Measurements from ENCODE around the gene PAPOLA. TPM values are rescaled to one million over a fixed set of nuclear protein-coding genes. Genes with fewer than 3 reads are reported as not detected.

PAPOLA gene
- total and polyA plus RNA-seq, 2 of the 4 experiments (the other 2 are of a cell fraction), result 73.8 to 128 TPM

DNA sequence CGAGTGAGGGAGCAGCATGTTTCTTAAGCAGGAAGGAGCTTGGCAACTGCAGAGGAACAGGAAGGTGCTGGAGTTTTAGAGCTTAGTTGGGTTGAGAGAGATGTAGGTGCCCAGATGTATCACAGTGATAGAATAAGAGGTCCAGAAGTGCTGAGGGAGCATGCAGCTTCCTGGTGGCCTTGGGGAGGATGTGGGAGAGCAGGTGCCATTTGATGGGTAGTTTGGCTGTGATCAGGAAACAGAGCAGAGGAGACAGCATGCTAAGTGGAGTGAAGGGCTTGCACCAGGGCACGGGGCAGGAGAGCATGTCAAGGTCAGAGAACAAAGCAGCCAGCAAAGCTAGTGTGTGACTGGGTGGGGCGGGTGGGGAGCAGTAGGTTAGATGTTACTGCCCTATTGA lies 74.8 kb downstream of the PAPOLA start:
- intact Hi-C loops (cut with micrococcal nuclease), result no loop called here
- no peak overlapping the region for H4K8ac ChIP-seq (ENCODE audit: low read depth in 2 of 2, low read length in 2 of 2)
- H3K4me2 ChIP-seq (ENCODE audit: low read depth, low read length), result no peak overlapping the region
- no peak overlapping the region for H2AK5ac ChIP-seq (ENCODE audit: low read depth, low read length)
- no peaks in the 10 kb centered on the region; the same call in 1 of the 2 replicates for H3K36me3 ChIP-seq (ENCODE audit: control insufficient read depth, insufficient read depth, low read length)
- no peak overlapping the region for H3K4ac ChIP-seq (ENCODE audit: low read depth, low read length)
- no peak overlapping the region for H3K9ac ChIP-seq (ENCODE audit: low read depth, low read length)
- H3K14ac ChIP-seq (replicated peaks; ENCODE audit: low read depth, low read length), result no peak overlapping the region
- no peak overlapping the region for H2BK20ac ChIP-seq (ENCODE audit: low read depth, low read length)
- no peaks in the 10 kb centered on the region; the same call in 1 of the 2 replicates for H3K27me3 ChIP-seq (ENCODE audit: control insufficient read depth, insufficient read depth, low read length)
- H3K27ac ChIP-seq (ENCODE audit: insufficient read depth, low read length), result no peak overlapping the region
- no peak overlapping the region for H4K91ac ChIP-seq (ENCODE audit: insufficient read depth, low read depth, low read length)
- no peaks in the 10 kb centered on the region for H3K79me1 ChIP-seq (ENCODE audit: low read depth in 1 of 2, low read length in 2 of 2)
- no peak overlapping the region for H2BK120ac ChIP-seq (ENCODE audit: low read depth, low read length)
- WGBS, 2 experiments (ENCODE audit: extremely low coverage in 2 of 2, insufficient read length in 1 of 2), result 75% methylated on average over 1 of the region's 3 CpGs; no CpG with 5 or more reads in 1 of the 2 experiments
- H3K9me1 ChIP-seq (ENCODE audit: insufficient read depth, low read length), result no peaks in the 10 kb centered on the region
- H3K18ac ChIP-seq (ENCODE audit: low read depth, low read length), result no peak overlapping the region
- H2AFZ ChIP-seq (replicated peaks; ENCODE audit: low read length, poor library complexity), result no peak overlapping the region
- dilution Hi-C loops (cut with HindIII; ENCODE audit: low sequenced_read_pairs, unreplicated experiment), result no loop called here
- in situ Hi-C loops (cut with MboI; ENCODE audit: low sequenced_read_pairs), result no loop called here
- H3K56ac ChIP-seq (ENCODE audit: extremely low read depth, insufficient read depth, low read length), result no peak overlapping the region
- ATAC-seq (ENCODE audit: low read depth), result no peak
- no peak overlapping the region for H2BK15ac ChIP-seq (ENCODE audit: low read depth, low read length)
- H2AK9ac ChIP-seq (replicated peaks; ENCODE audit: low read depth, low read length, poor library complexity), result no peak overlapping the region
- ChIA-PET POLR2A (ENCODE audit: unreplicated experiment) (no interaction called here), CTCF (interaction anchor here (0.6 to 1.8 kb wide), 2 partner anchors 10 to 280 kb away, joined by 3 to 9 read pairs; no protein-coding TSS in a partner anchor)
- BruUV-seq (replicated peaks), result no TSS peak
- no peak for DNase-seq
- 0 out of 2 replicates have a peak, but pooled peaks cover 3% of the 10 kb centered on the region for H4K20me1 ChIP-seq (ENCODE audit: insufficient read depth, low read length)
- TF ChIP-seq, protein P1, sequence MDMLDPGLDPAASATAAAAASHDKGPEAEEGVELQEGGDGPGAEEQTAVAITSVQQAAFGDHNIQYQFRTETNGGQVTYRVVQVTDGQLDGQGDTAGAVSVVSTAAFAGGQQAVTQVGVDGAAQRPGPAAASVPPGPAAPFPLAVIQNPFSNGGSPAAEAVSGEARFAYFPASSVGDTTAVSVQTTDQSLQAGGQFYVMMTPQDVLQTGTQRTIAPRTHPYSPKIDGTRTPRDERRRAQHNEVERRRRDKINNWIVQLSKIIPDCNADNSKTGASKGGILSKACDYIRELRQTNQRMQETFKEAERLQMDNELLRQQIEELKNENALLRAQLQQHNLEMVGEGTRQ (IDR thresholded peaks at IDR 0.05; ENCODE audit: low read depth, low read length), result no peak
- TF ChIP-seq BHLHE40 (IDR thresholded peaks at IDR 0.05; ENCODE audit: low read depth, low read length) (no peak), SMC3 (IDR thresholded peaks at IDR 0.05; ENCODE audit: low read depth, low read length) (no peak), POLR2A (IDR thresholded peaks at IDR 0.05; ENCODE audit: low read depth, low read length) (no peak), CEBPB (IDR thresholded peaks at IDR 0.05; ENCODE audit: low read depth, low read length) (no peak), NFE2L2 (IDR thresholded peaks at IDR 0.05; ENCODE audit: low read depth, low read length) (no peak), CHD1 (IDR thresholded peaks at IDR 0.05; ENCODE audit: low read depth, low read length) (no peak), RAD21 (IDR thresholded peaks at IDR 0.05; ENCODE audit: low read length) (no peak), MXI1 (IDR thresholded peaks at IDR 0.05; ENCODE audit: borderline replicate concordance, low read depth, low read length) (no peak), RFX5 (IDR thresholded peaks at IDR 0.05; ENCODE audit: low read depth, low read length) (no peak), MAFK (IDR thresholded peaks at IDR 0.05; ENCODE audit: low read depth, low read length) (no peak), MAZ (IDR thresholded peaks at IDR 0.05; ENCODE audit: borderline replicate concordance, low read depth, low read length) (no peak), RCOR1 (IDR thresholded peaks at IDR 0.05; ENCODE audit: insufficient replicate concordance, low read length) (no peak), FOS (IDR thresholded peaks at IDR 0.05; ENCODE audit: low read depth, low read length) (no peak)
- TF ChIP-seq, protein P2, sequence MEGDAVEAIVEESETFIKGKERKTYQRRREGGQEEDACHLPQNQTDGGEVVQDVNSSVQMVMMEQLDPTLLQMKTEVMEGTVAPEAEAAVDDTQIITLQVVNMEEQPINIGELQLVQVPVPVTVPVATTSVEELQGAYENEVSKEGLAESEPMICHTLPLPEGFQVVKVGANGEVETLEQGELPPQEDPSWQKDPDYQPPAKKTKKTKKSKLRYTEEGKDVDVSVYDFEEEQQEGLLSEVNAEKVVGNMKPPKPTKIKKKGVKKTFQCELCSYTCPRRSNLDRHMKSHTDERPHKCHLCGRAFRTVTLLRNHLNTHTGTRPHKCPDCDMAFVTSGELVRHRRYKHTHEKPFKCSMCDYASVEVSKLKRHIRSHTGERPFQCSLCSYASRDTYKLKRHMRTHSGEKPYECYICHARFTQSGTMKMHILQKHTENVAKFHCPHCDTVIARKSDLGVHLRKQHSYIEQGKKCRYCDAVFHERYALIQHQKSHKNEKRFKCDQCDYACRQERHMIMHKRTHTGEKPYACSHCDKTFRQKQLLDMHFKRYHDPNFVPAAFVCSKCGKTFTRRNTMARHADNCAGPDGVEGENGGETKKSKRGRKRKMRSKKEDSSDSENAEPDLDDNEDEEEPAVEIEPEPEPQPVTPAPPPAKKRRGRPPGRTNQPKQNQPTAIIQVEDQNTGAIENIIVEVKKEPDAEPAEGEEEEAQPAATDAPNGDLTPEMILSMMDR (conservative IDR thresholded peaks at IDR 0.05; ENCODE audit: low read depth, low read length), result no peak
- TF ChIP-seq, protein P3, sequence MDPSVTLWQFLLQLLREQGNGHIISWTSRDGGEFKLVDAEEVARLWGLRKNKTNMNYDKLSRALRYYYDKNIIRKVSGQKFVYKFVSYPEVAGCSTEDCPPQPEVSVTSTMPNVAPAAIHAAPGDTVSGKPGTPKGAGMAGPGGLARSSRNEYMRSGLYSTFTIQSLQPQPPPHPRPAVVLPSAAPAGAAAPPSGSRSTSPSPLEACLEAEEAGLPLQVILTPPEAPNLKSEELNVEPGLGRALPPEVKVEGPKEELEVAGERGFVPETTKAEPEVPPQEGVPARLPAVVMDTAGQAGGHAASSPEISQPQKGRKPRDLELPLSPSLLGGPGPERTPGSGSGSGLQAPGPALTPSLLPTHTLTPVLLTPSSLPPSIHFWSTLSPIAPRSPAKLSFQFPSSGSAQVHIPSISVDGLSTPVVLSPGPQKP (IDR thresholded peaks at IDR 0.05; ENCODE audit: borderline replicate concordance, low read depth, low read length), result no peak
- no peaks in the 10 kb centered on the region for H3K9me3 ChIP-seq (ENCODE audit: control insufficient read depth, insufficient read depth, low read length)
- no peak overlapping the region for H4K5ac ChIP-seq (ENCODE audit: low read depth, low read length)
- no peak overlapping the region for H3K4me3 ChIP-seq (ENCODE audit: insufficient read depth, low read depth, low read length)
- H3K4me1 ChIP-seq (ENCODE audit: control insufficient read depth, insufficient read depth, low read length), result peaks cover 4% of the 10 kb centered on the region; the same call in 1 of the 2 replicates
- H2BK5ac ChIP-seq (ENCODE audit: low read depth, low read length, poor library complexity, severe bottlenecking), result no peak overlapping the region
- H3K23ac ChIP-seq (ENCODE audit: low read depth, low read length), result no peak overlapping the region

Data from IMR-90 (cell line).